ENCODE data around the gene ZNF836.
A peak's percentile ranks its signal among the peaks of the same experiment; 100 is the strongest.

ZNF836 gene

DNA sequence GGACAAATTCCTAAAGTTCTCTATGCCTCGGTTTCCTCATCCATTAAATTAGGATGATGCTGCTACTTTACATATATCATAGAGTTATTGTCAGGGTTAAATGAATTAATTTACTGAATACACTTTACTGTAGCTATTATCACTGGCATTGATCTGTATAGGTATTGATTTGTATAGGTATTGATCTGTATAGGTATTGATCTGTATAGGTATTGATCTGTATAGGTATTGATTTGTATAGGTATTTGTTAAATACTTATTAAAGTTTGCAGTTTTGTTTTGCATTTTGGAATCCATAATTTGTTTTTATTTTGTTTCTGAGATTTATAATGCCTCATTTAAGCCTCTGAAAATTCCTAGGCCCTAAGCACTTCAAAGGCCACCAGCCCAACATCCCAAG, 16.0 kb upstream of the ZNF836 start:
- DNase-seq: no peak

- no peak for DNase-seq
Measured at GRCh38 chr19:52176574-52176973, 5.2 kb upstream of the ZNF836 start.

DNA sequence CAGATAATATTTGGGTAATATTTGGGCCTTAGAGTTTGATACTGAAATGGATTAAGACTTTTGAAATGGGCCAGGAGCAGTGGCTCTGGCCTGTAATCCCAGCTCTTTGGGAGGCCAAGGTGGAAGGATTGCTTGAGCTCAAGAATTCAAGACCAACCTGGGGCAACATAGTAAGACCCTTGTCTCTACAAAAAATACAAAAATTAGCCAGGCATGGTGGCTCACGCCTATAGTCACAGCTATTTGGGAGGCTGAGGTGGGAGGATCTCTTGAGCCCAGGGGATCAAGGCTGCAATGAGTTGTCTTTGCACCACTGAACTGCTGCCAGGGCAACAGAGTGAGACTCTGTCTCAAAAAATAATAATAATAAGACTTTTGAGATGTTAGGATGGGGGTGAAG, 926 bp upstream of the ZNF836 start:
- no peak for DNase-seq

GRCh38 chr19:52170863-52171320, 529 bp downstream of the ZNF836 start:
- DNase-seq: no peak

GRCh38 chr19:52170304-52170703, 1.1 kb downstream of the ZNF836 start:
- no peak for DNase-seq

DNA sequence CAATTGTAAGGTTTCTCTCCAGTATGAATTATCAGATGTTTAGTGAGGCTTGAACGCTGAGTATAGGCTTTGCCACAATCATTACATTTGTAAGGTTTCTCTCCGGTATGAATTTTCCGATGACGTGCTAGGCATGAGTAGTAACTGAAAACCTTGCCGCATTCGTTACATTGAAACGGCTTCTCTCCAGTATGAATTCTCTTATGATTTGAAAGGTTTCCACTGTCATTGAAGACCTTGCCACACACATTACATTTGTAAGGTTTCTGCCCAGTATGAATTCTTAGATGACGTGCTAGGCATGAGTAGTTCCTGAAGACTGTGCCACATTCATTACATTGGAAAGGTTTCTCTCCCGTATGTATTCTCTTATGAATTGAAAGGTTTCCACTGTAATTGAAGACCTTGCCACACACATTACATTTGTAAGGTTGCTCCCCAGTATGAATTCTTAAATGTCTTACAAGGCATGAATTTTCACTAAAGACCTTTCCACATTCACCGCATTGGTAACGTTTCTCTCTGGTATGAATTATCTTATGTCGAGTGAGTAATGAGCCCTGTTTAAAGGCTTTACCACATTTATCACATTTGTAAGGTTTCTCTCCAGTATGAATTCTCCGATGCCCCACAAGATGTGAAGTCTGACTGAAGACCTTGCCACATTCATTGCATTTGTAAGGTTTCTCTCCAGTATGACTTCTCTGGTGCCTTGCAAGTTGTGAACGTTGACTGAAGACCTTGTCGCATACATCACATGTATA, 15.6 kb downstream of the ZNF836 start:
- no peak for DNase-seq

- no peak for DNase-seq
Measured at GRCh38 chr19:52148256-52148655, 23.2 kb downstream of the ZNF836 start.

DNA sequence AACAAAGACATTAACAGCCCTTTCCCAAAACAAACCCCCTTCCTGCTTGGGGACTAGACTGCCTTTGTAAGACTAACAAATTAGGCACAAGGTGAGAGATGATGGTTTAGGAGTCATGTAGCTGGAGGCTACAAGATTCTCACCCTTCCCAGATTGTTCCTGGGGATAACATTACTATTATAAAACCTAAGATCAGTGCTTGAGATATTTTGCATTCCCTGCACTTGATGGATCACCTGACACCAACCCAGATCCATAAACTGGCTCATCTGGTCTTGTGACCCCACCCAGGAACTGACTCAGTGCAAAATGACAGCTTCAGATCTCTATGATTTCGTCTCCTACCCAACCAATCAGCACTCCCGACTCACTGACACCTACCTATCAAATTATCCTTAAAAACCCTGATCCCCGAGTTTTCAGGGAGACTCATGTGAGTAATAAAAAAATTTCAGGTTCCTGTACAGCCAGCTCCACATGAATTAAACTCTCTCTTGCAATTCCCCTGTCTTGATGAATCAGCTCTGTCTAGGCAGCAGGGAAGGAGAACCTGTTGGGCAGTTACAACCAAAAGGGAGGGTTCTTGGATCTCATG, 29.3 kb downstream of the ZNF836 start:
- DNase-seq: no peak

DNA sequence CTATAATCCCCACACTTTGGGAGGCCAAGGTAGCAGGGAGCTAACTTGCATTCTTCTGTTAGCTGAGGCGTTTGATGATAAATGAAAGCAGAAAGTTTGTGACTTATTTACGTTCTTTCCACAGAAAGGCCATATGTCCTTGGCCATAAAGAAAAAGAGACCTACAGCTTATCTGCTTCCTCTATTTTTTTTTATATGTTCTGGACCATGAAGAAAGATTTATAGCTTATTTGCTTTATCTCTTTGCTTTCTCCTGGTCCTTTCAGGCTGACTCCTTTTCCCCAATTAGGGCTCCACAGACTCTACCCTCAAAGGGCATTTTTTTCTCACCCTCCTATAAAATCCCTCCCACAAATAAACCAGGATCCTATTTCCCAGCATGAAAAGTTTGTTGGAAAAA, 30.2 kb downstream of the ZNF836 start:
- DNase-seq: no peak

DNA sequence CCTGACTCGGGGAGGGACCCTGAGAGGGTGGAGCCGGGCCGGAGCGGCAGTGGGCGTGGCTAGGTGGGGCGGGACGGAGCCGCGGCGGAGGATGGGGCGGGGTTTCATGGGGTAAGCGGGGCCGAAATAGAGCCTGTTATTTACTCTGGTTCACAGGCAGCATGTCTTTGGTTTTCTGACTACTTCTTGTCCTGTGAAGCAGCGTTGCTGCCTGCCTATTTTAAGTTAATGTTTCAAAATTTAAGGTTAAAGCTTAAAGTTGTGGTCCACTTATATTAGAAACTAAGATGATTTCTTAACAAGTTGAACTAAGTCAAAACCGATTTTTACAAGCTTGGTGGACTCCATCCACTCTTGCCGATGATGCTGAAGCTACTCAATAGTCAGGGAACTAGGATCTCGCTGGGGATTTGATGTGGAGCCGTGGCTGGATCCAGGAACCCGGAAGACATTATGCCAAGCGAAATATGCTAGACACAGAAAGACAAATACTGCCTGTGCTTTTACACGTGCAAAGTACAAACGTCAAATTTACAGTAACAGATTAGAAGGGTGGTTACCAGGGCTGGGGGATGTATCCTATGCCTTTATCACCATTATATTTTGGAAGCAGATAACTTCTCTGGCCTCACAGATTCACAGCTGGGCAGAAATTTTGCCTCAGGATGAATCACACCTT, 31.2 kb downstream of the ZNF836 start:
- DNase-seq: no peak

- peak; percentile 82 for DNase-seq
Measured at GRCh38 chr19:52139252-52140031, 32.0 kb downstream of the ZNF836 start, which contains the start of gene ZNF616. TSS of gene ZNF616 (minus strand) at chr19:52139938. CDS start at chr19:52130512, 9,426 bp downstream.

DNA sequence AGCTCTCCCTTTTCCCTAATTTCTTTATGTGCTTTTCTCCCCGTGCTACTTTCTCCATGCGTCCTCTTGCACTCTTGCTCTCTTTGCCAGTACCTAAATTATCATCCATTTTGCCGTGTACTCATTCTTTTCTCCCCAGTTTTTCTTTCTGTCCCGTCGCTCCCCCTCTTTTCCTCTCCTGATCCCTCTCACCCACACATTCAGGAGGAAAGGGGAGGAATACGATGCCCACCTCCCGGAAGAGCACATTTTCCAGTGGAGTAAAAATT, 32.5 kb downstream of the ZNF836 start:
- DNase-seq: no peak

- peak; percentile 13 for DNase-seq
Measured at GRCh38 chr19:52138278-52138982, 33.0 kb downstream of the ZNF836 start.

DNA sequence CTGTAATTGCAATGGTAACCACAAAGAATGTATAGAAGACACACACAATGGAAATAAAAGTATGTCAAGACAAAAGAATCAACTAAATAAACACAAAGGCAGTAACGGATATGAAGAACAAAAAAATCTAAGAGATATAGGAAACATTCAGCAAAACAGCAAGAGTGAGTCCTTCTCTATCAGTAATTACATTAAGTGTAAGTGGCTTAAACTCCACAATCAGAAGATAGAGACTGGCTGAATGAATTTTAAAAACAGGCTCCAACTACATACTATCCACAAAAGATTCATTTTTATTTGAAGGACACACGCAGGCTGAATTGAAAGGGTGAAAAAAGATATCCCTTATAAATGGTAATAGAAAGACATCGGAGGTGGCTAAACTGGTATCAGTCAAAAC, 51.1 kb downstream of the ZNF836 start:
- DNase-seq: no peak

GRCh38 chr19:52115526-52116053, 55.8 kb downstream of the ZNF836 start:
- no peak for DNase-seq

DNA sequence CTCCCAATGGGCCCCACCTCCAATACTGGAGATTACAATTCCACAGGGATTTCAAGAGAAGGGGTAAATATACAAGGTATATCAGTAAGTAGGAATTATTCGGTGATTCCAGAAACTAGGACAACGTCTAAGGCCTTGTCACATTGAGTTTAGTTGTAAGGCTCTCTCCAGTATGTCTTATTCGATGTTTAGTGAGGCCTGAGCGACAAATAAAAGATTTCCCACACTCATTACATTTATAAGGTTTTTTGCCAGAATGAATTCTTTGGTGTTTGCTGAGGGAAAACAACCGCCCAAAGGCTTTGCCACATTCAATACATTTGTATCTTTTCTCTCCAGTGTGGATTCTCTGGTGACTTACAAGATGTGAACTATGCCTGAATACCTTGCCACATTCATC, 56.7 kb downstream of the ZNF836 start:
- DNase-seq: no peak

DNA sequence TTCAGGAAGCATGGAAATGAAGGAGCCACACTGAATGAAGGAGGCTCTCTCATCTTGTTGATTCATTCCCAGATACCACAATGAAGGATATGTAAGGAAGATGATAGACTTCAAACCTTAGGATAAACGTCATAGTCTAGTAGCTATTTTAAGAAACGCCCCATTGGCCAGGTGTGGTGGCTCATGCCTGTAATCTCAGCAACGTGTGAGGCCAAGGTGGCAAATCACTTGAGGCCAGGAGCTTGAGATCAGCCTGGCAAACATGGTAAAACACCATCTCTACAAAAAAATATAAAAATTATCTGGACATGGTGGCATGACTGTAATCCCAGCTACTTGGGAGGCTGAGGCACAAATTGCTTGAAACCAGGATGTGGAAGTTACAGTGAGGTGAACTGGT, 58.8 kb downstream of the ZNF836 start:
- DNase-seq: no peak

DNA sequence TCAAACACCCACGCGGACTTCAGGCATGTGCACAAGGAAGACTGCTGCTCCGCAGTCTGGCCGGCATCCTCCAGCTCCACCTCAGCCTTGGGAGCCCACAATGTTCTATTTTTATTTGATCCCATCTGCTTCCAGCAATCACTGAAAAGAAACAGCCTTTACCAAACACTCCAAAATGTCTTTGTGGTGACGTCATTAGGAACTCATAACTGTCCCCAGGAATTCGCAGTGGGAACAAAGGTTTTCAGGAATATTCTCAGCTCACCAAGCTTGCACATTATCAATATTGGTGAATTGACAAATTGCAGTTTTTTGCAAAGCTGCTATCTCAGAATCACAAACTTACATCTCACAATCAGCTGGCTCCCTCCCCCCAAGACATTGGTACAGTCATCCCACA, 60.6 kb downstream of the ZNF836 start:
- no peak for DNase-seq

Data from GF-D8 (cell line).